KMS-11 (cell line): Measurements from ENCODE around the gene THY1.

Source experiments
- H2AFZ ChIP-seq: fragments of 200-600 bp; sonication (generic); 2 replicates; pipeline ENCODE4 v1.6.1; 2016; ENCODE audit warnings: antibody characterized with exemption, mixed run types, low read depth
- H3K27ac ChIP-seq: fragments of 200-600 bp; sonication (generic); 2 replicates; pipeline ENCODE4 v1.6.1; 2016; ENCODE audit warnings: mild to moderate bottlenecking, mixed run types
- H3K27me3 ChIP-seq: fragments of 200-600 bp; sonication (generic); 2 replicates; pipeline ENCODE4 v1.6.1; 2017; ENCODE audit warnings: mild to moderate bottlenecking, low read depth, mixed run types, moderate library complexity; ENCODE audit not compliant: insufficient read depth
- H3K36me3 ChIP-seq: fragments of 200-600 bp; sonication (generic); 2 replicates; pipeline ENCODE4 v1.6.1; 2017; ENCODE audit warnings: mild to moderate bottlenecking, mixed run types; ENCODE audit not compliant: insufficient read depth
- H3K4me1 ChIP-seq: fragments of 200-600 bp; sonication (generic); 2 replicates; pipeline ENCODE4 v1.6.1; 2016; ENCODE audit warnings: mild to moderate bottlenecking, low read depth, mixed run types; ENCODE audit not compliant: poor library complexity, severe bottlenecking
- H3K4me2 ChIP-seq: fragments of 200-600 bp; sonication (generic); 2 replicates; pipeline ENCODE4 v1.7.0; 2016; ENCODE audit warnings: mild to moderate bottlenecking, mixed run types
- H3K4me3 ChIP-seq: fragments of 200-600 bp; sonication (generic); IDR thresholded peaks from 2 replicates; pipeline ENCODE4 v1.6.1; 2017; ENCODE audit warnings: low read depth, low read length, mixed read lengths; ENCODE audit not compliant: insufficient read depth
- H3K79me2 ChIP-seq: fragments of 200-600 bp; sonication (generic); 2 replicates; pipeline ENCODE4 v1.6.1; 2016; ENCODE audit warnings: low read depth, mixed run types; ENCODE audit not compliant: insufficient read depth
- H3K9ac ChIP-seq: fragments of 200-600 bp; sonication (generic); 2 replicates; pipeline ENCODE4 v1.6.1; 2016; ENCODE audit warnings: mild to moderate bottlenecking, mixed run types
- H4K20me1 ChIP-seq: fragments of 200-600 bp; sonication (generic); 2 replicates; pipeline ENCODE4 v1.6.1; 2016; ENCODE audit warnings: mild to moderate bottlenecking, mixed run types; ENCODE audit not compliant: insufficient read depth
- CTCF ChIP-seq: fragments of 200-600 bp; sonication (generic); conservative IDR thresholded peaks from 2 replicates; pipeline ENCODE4 v1.6.1; 2017; ENCODE audit warnings: low read depth, mild to moderate bottlenecking, antibody characterized with exemption, low read length, moderate library complexity, mixed read lengths

The THY1 gene

GRCh38 chr11:119400860-119401259 lies 22.1 kb downstream of the THY1 start:
- H3K4me3 ChIP-seq, result no peak overlapping the region
- H3K27me3 ChIP-seq, result no peaks in the 10 kb centered on the region

GRCh38 chr11:119397740-119398139 lies 25.2 kb downstream of the THY1 start:
- Histone ChIP-seq H3K4me3 (no peak overlapping the region), H4K20me1 (no peaks in the 10 kb centered on the region), H3K27ac (no peak overlapping the region), H3K4me2 (no peak overlapping the region), H3K36me3 (no peaks in the 10 kb centered on the region), H3K79me2 (no peaks in the 10 kb centered on the region), H3K9ac (no peak overlapping the region), H3K4me1 (no peaks in the 10 kb centered on the region), H3K27me3 (no peaks in the 10 kb centered on the region), H2AFZ (no peak overlapping the region)
- no peak for TF ChIP-seq CTCF

More at GRCh38 chr11:119400860-119401259, 22.1 kb downstream of the THY1 start:
- no peak overlapping the region for H3K4me2 ChIP-seq
- TF ChIP-seq CTCF, result no peak
- H3K79me2 ChIP-seq, result no peaks in the 10 kb centered on the region
- H2AFZ ChIP-seq, result no peak overlapping the region
- H3K4me1 ChIP-seq, result no peaks in the 10 kb centered on the region
- no peak overlapping the region for H3K9ac ChIP-seq
- H3K36me3 ChIP-seq, result no peaks in the 10 kb centered on the region
- no peaks in the 10 kb centered on the region for H4K20me1 ChIP-seq
- no peak overlapping the region for H3K27ac ChIP-seq

GRCh38 chr11:119396835-119397234 lies 26.1 kb downstream of the THY1 start:
- Histone ChIP-seq H3K9ac (no peak overlapping the region), H4K20me1 (no peaks in the 10 kb centered on the region), H3K4me1 (no peaks in the 10 kb centered on the region), H3K36me3 (no peaks in the 10 kb centered on the region), H3K4me2 (no peak overlapping the region), H3K79me2 (no peaks in the 10 kb centered on the region), H3K27me3 (no peaks in the 10 kb centered on the region), H3K4me3 (no peak overlapping the region), H2AFZ (no peak overlapping the region), H3K27ac (no peak overlapping the region)
- no peak for TF ChIP-seq CTCF

GRCh38 chr11:119391275-119391674 lies 31.7 kb downstream of the THY1 start:
- Histone ChIP-seq H4K20me1 (no peaks in the 10 kb centered on the region), H2AFZ (no peak overlapping the region), H3K4me1 (no peaks in the 10 kb centered on the region), H3K27me3 (no peaks in the 10 kb centered on the region), H3K4me3 (no peak overlapping the region), H3K79me2 (no peaks in the 10 kb centered on the region), H3K4me2 (no peak overlapping the region), H3K27ac (no peak overlapping the region), H3K9ac (no peak overlapping the region), H3K36me3 (no peaks in the 10 kb centered on the region)
- TF ChIP-seq CTCF, result no peak
